SK-N-SH treated with all-trans-retinoic acid at 6 μM for 48 hours (cell line): ENCODE data around the gene TNRC6B.

Experiments
- ARNTL ChIP-seq: fragments of 450-650 bp; formaldehyde crosslinking; IDR thresholded peaks from 2 replicates; pipeline ENCODE4 v1.5.0; 2020; ENCODE audit warnings: low read depth, mild to moderate bottlenecking, moderate library complexity, borderline replicate concordance
- ISL1 ChIP-seq: fragments of 250-450 bp; sonication (Bioruptor Pico); IDR thresholded peaks from 2 replicates; pipeline ENCODE4 v2.1.2; 2022; ENCODE audit warnings: mild to moderate bottlenecking, moderate library complexity
- RARB ChIP-seq: fragments of 250-450 bp; sonication (Bioruptor Pico); IDR thresholded peaks from 2 replicates; pipeline ENCODE4 v1.8.0; 2021; ENCODE audit warnings: mild to moderate bottlenecking, moderate library complexity
- SNAI2 ChIP-seq: fragments of 250-450 bp; sonication (Bioruptor Pico); IDR thresholded peaks from 2 replicates; pipeline ENCODE4 v1.5.0; 2020; ENCODE audit warnings: mild to moderate bottlenecking, moderate library complexity
- TOX ChIP-seq: fragments of 250-450 bp; sonication (Bioruptor Pico); IDR thresholded peaks from 2 replicates; pipeline ENCODE4 v1.8.0; 2021; ENCODE audit warnings: mild to moderate bottlenecking, moderate library complexity, borderline replicate concordance
- ZFP3 ChIP-seq: fragments of 250-450 bp; sonication (Bioruptor Pico); IDR thresholded peaks from 2 replicates; pipeline ENCODE4 v1.5.0; 2020; ENCODE audit warnings: mild to moderate bottlenecking, moderate library complexity
- ZFP30 ChIP-seq: fragments of 450-650 bp; formaldehyde crosslinking; IDR thresholded peaks from 2 replicates; pipeline ENCODE4 v1.5.0; 2022; ENCODE audit warnings: mild to moderate bottlenecking, moderate library complexity
- ZNF565 ChIP-seq: fragments of 450-650 bp; formaldehyde crosslinking; conservative IDR thresholded peaks from 2 replicates; pipeline ENCODE4 v1.5.0; 2020; ENCODE audit warnings: low read depth, mild to moderate bottlenecking, moderate library complexity
- ZNF70 ChIP-seq: fragments of 450-650 bp; formaldehyde crosslinking; IDR thresholded peaks from 2 replicates; pipeline ENCODE4 v1.5.0; 2020; ENCODE audit warnings: mild to moderate bottlenecking, moderate library complexity
- ZNF8 ChIP-seq: fragments of 450-650 bp; formaldehyde crosslinking; IDR thresholded peaks from 2 replicates; pipeline ENCODE4 v1.5.0; 2020; ENCODE audit warnings: mild to moderate bottlenecking, moderate library complexity
- TF ChIP-seq, protein P1 (sequence below): fragments of 250-450 bp; sonication (Bioruptor Pico); IDR thresholded peaks from 2 replicates; pipeline ENCODE4 v1.8.0; 2020; ENCODE audit warnings: mild to moderate bottlenecking, moderate library complexity, borderline replicate concordance
- TF ChIP-seq, protein P2 (sequence below): fragments of 250-450 bp; sonication (Bioruptor Pico); IDR thresholded peaks from 2 replicates; pipeline ENCODE4 v1.5.1; 2021; ENCODE audit warnings: mild to moderate bottlenecking, moderate library complexity

- TF ChIP-seq, protein P1, sequence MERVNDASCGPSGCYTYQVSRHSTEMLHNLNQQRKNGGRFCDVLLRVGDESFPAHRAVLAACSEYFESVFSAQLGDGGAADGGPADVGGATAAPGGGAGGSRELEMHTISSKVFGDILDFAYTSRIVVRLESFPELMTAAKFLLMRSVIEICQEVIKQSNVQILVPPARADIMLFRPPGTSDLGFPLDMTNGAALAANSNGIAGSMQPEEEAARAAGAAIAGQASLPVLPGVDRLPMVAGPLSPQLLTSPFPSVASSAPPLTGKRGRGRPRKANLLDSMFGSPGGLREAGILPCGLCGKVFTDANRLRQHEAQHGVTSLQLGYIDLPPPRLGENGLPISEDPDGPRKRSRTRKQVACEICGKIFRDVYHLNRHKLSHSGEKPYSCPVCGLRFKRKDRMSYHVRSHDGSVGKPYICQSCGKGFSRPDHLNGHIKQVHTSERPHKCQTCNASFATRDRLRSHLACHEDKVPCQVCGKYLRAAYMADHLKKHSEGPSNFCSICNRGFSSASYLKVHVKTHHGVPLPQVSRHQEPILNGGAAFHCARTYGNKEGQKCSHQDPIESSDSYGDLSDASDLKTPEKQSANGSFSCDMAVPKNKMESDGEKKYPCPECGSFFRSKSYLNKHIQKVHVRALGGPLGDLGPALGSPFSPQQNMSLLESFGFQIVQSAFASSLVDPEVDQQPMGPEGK (CRISPR knock-in tag), result no peak
- no peak for TF ChIP-seq TOX
- TF ChIP-seq SNAI2 (CRISPR knock-in tag), result no peak
- TF ChIP-seq ZNF8 (CRISPR knock-in tag), result no peak
- TF ChIP-seq ISL1 (CRISPR knock-in tag), result no peak
- TF ChIP-seq ARNTL (CRISPR knock-in tag), result no peak
- TF ChIP-seq ZNF565 (CRISPR knock-in tag), result no peak
- no peak for TF ChIP-seq ZFP3
- no peak for TF ChIP-seq ZNF70 (CRISPR knock-in tag)
- TF ChIP-seq, protein P2, sequence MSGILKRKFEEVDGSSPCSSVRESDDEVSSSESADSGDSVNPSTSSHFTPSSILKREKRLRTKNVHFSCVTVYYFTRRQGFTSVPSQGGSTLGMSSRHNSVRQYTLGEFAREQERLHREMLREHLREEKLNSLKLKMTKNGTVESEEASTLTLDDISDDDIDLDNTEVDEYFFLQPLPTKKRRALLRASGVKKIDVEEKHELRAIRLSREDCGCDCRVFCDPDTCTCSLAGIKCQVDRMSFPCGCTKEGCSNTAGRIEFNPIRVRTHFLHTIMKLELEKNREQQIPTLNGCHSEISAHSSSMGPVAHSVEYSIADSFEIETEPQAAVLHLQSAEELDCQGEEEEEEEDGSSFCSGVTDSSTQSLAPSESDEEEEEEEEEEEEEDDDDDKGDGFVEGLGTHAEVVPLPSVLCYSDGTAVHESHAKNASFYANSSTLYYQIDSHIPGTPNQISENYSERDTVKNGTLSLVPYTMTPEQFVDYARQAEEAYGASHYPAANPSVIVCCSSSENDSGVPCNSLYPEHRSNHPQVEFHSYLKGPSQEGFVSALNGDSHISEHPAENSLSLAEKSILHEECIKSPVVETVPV, result no peak
- TF ChIP-seq RARB (CRISPR knock-in tag), result no peak
- no peak for TF ChIP-seq ZFP30 (CRISPR knock-in tag)
These were observed 21.7 kb upstream of the TNRC6B start for GRCh38 chr22:40156001-40156516.
